Lung (tissue), 12 donors: Measurements from ENCODE around the gene DGKA. TPM values are rescaled to one million over a fixed set of nuclear protein-coding genes. Genes with fewer than 3 reads are reported as not detected.
A peak's percentile ranks its signal among the peaks of the same experiment; 100 is the strongest.

ENCODE experiments used
- ATAC-seq: fragments of 200-7000 bp; cut with Tn5 transposase; one replicate; pipeline ENCODE4 v1.9.1; 2020; ENCODE audit warnings: moderate number of reproducible peaks; ENCODE audit not compliant: insufficient read depth, low FRiP score
- DNase-seq, 3 donors: peaks; one replicate each; pipeline ENCODE4 v3.0.0-alpha.2; 2013 to 2017
- H3K27ac ChIP-seq, 2 donors: one replicate each; pipeline ENCODE4 v1.5.1; 2013; ENCODE audit warnings: mild to moderate bottlenecking in 2 of 2, moderate library complexity in 2 of 2, control low read depth in 1 of 2, inconsistent platforms in 1 of 2, low read depth in 1 of 2, low read length in 1 of 2
- H3K27me3 ChIP-seq, 3 donors: one replicate each; pipeline ENCODE4 v1.5.1; 2013; ENCODE audit warnings: low read length in 2 of 3; ENCODE audit not compliant: control insufficient read depth in 3 of 3, insufficient read depth in 3 of 3
- H3K36me3 ChIP-seq, 4 donors: one replicate each; pipeline ENCODE4 v1.5.1; 2013; ENCODE audit warnings: low read length in 4 of 4, mild to moderate bottlenecking in 1 of 4, moderate library complexity in 1 of 4; ENCODE audit not compliant: control insufficient read depth in 4 of 4, insufficient read depth in 4 of 4
- H3K4me1 ChIP-seq, 5 donors: one replicate each; pipeline ENCODE4 v1.5.1; 2013; ENCODE audit warnings: low read length in 5 of 5, mild to moderate bottlenecking in 2 of 5, moderate library complexity in 1 of 5; ENCODE audit not compliant: control insufficient read depth in 5 of 5, insufficient read depth in 5 of 5
- H3K4me3 ChIP-seq: one replicate; pipeline ENCODE4 v1.5.1; 2013; ENCODE audit warnings: mild to moderate bottlenecking, control low read depth, moderate library complexity
- H3K9ac ChIP-seq, 2 donors: one replicate each; pipeline ENCODE4 v1.5.1; 2013; ENCODE audit warnings: low read length in 2 of 2, control low read depth in 1 of 2; ENCODE audit not compliant: insufficient read depth in 1 of 2
- H3K9me3 ChIP-seq, 4 donors: one replicate each; pipeline ENCODE4 v1.5.1; 2013; ENCODE audit warnings: low read length in 3 of 4, mild to moderate bottlenecking in 1 of 4, moderate library complexity in 1 of 4; ENCODE audit not compliant: control insufficient read depth in 4 of 4, insufficient read depth in 3 of 4
- CTCF ChIP-seq: IDR thresholded peaks from 2 replicates; pipeline ENCODE4 v1.5.1; 2012; ENCODE audit warnings: mild to moderate bottlenecking; ENCODE audit errors: control extremely low read depth, extremely low read depth
- WGBS, 2 donors: extraction: QIAGEN DNeasy Blood & Tissue Kit; methylation state at CpG; one replicate each; pipeline ENCODE4 v1.1.7; 2013; 5-methylcytosine and 5-hydroxymethylcytosine counted together
- polyA plus RNA-seq, 2 donors: library from polyadenylated mRNA; stranded (reverse); fragments of 200-250 nt; gene quantifications; one replicate each; pipeline ENCODE4 v1.2.1, GENCODE V29; 2013
- total RNA-seq, 2 donors: library from RNA; depleted of rRNA in 1 of 2; stranded (reverse); fragments of >200 nt in 1 of 2; gene quantifications; one replicate each; pipeline ENCODE4 v1.2.1, GENCODE V29; 2014 to 2021
- donor health status: control.
- donor health status: control.
- donor health status: Bipolar disorder and iron deficiency.
- donor health status: healthy.
- donor health status: DM: yes; HTN: yes; CAD: no.

The DGKA gene
- total and polyA plus RNA-seq, 4 donors, result 19.3 to 41.1 (median 30.8) TPM

DNA sequence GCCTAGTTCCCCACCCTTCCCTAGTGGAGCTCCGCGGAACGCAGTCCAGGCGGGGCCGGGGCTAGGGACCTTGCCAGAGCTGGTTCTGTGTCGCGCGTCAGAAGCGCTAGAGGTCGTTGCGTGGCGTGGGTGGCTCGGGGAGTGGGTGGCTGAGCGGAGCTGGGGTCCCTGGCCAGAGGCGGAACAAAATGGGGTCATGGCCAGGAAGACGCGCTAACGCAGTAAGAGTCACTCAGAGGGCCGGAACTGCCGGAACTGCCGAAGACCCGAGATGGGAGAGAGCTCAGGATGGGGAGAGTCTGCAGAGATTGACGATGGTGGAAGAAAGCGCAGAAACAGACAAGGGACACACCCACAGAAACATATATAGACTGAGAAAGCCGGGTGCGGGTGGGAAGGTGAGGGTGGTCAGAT is 4.8 kb downstream of the DGKA start:
- H3K27me3 ChIP-seq, result no peaks in the 10 kb centered on the region
- ATAC-seq (no peak), DNase-seq (peak; percentile 35 to 49 (median 36))
- no peak overlapping the region for H3K4me3 ChIP-seq
- no peak overlapping the region for H3K9ac ChIP-seq
- H3K9me3 ChIP-seq, result no peaks in the 10 kb centered on the region
- no peak for TF ChIP-seq CTCF
- peak overlapping the region in 1 of 2 donors; percentile 17 for H3K27ac ChIP-seq
- WGBS, 2 donors, result 60 to 78% methylated on average over 26 of the region's 26 CpGs
- no peaks in the 10 kb centered on the region for H3K36me3 ChIP-seq
- peaks cover 0 to 24% (median 10%) of the 10 kb centered on the region in 5 donors for H3K4me1 ChIP-seq

GRCh38 chr12:55937981-55938380 is 7.0 kb downstream of the DGKA start:
- Histone ChIP-seq H3K27ac (no peak overlapping the region), H3K36me3 (peaks cover 0 to 6% (median 0%) of the 10 kb centered on the region in 4 donors), H3K4me3 (no peak overlapping the region), H3K9me3 (no peaks in the 10 kb centered on the region), H3K4me1 (peaks cover 0 to 7% (median 2%) of the 10 kb centered on the region in 5 donors), H3K27me3 (no peaks in the 10 kb centered on the region), H3K9ac (no peak overlapping the region)
- no peak for TF ChIP-seq CTCF
- 71 to 85% methylated on average over 2 of the region's 2 CpGs for WGBS, 2 donors
- no peak for DNase-seq
- no peak for ATAC-seq

- no peaks in the 10 kb centered on the region for H3K9me3 ChIP-seq
- no peak overlapping the region for H3K4me3 ChIP-seq
- H3K27me3 ChIP-seq, result no peaks in the 10 kb centered on the region
- peaks cover 0 to 6% (median 0%) of the 10 kb centered on the region in 5 donors for H3K4me1 ChIP-seq
- DNase-seq (no peak), ATAC-seq (no peak)
- H3K9ac ChIP-seq, result no peak overlapping the region
- no peak overlapping the region for H3K27ac ChIP-seq
- peaks cover 0 to 7% (median under 1%) of the 10 kb centered on the region in 4 donors for H3K36me3 ChIP-seq
- WGBS, 2 donors, result 95 to 96% methylated on average over 8 of the region's 8 CpGs
- no peak for TF ChIP-seq CTCF
These were observed 8.0 kb downstream of the DGKA start for GRCh38 chr12:55938826-55939501.
